A673 (cell line): ENCODE data around the gene LMO1. TPM values are rescaled to one million over a fixed set of nuclear protein-coding genes. Genes with fewer than 3 reads are reported as not detected.

ENCODE experiments used
- BruUV-seq: library from RNA; stranded (reverse); fragments of 400-500 nt; replicated peaks from 2 replicates; lab custom pipeline; 2021; lab: Mats Ljungman, UMichigan
- CTCF ChIA-PET: fragments of 300-600 bp; sonication (Branson Sonifier 250); formaldehyde crosslinking; loops from one replicate; lab custom pipeline; 2022; ENCODE audit warnings: antibody characterized with exemption; lab: Charles Lee
- POLR2A ChIA-PET: fragments of 300-600 bp; sonication (Branson Sonifier 250); formaldehyde crosslinking; loops from one replicate; lab custom pipeline; 2022; ENCODE audit warnings: antibody characterized with exemption; ENCODE audit not compliant: low non-redundant PET; lab: Charles Lee
- DNase-seq: peaks from one replicate; pipeline ENCODE4 v3.0.0-alpha.2; 2015; ENCODE audit warnings: low spot score
- H3K27ac ChIP-seq: fragments of 200-600 bp; sonication (generic); 2 replicates; pipeline ENCODE4 v1.5.1; 2016; ENCODE audit warnings: mixed run types, low read depth, mild to moderate bottlenecking, mixed read lengths, antibody characterized with exemption, low read length; ENCODE audit not compliant: poor library complexity, severe bottlenecking
- H3K27me3 ChIP-seq: fragments of 200-600 bp; sonication (generic); replicated peaks from 2 replicates; pipeline ENCODE4 v1.6.1; 2017; ENCODE audit warnings: mixed run types, low read depth, mild to moderate bottlenecking, mixed read lengths, antibody characterized with exemption, low read length; ENCODE audit not compliant: insufficient read depth, poor library complexity
- H3K36me3 ChIP-seq: fragments of 200-600 bp; sonication (generic); 2 replicates; pipeline ENCODE4 v1.6.1; 2016; ENCODE audit warnings: mixed run types, mild to moderate bottlenecking, mixed read lengths, antibody characterized with exemption, low read length; ENCODE audit not compliant: insufficient read depth, poor library complexity, severe bottlenecking
- H3K4me1 ChIP-seq: fragments of 200-600 bp; sonication (generic); 2 replicates; pipeline ENCODE4 v1.6.1; 2017; ENCODE audit warnings: mixed run types, mild to moderate bottlenecking, mixed read lengths, antibody characterized with exemption, low read length; ENCODE audit not compliant: insufficient read depth, poor library complexity, severe bottlenecking
- H3K4me3 ChIP-seq: fragments of 200-600 bp; sonication (generic); 2 replicates; pipeline ENCODE4 v1.5.1; 2016; ENCODE audit warnings: low read depth, mixed run types, mild to moderate bottlenecking, mixed read lengths, low read length; ENCODE audit not compliant: poor library complexity, severe bottlenecking
- H3K9me3 ChIP-seq: fragments of 200-600 bp; sonication (generic); 2 replicates; pipeline ENCODE4 v1.6.1; 2016; ENCODE audit warnings: mixed run types, low read depth, mild to moderate bottlenecking, mixed read lengths, antibody characterized with exemption, low read length; ENCODE audit not compliant: poor library complexity, severe bottlenecking
- EZH2 ChIP-seq: fragments of 200-600 bp; sonication (generic); IDR thresholded peaks from 2 replicates; pipeline ENCODE4 v1.6.1; 2017; ENCODE audit warnings: borderline replicate concordance, low read depth, mild to moderate bottlenecking, mixed read lengths, antibody characterized with exemption, low read length; ENCODE audit not compliant: poor library complexity, severe bottlenecking
- intact Hi-C: fragments of 100-400 bp; cut with micrococcal nuclease; formaldehyde crosslinking; loops from one replicate; pipeline ENCODE4 v1.10.0; 2022; ENCODE audit not compliant: unreplicated experiment
- total RNA-seq: library from RNA; stranded (reverse); gene quantifications from 2 replicates; pipeline ENCODE4 v1.2.3, GENCODE V29; 2021
- TF ChIP-seq, protein P1 (sequence below): fragments of 300-800, 200-600 bp; sonication (generic); conservative IDR thresholded peaks from 2 replicates; pipeline ENCODE4 v1.5.1; 2017; ENCODE audit warnings: low read depth, mild to moderate bottlenecking, antibody characterized with exemption, low read length, moderate library complexity, mixed read lengths

Gene LMO1
- total RNA-seq, 1 experiment from 2014 or later: not detected

DNA sequence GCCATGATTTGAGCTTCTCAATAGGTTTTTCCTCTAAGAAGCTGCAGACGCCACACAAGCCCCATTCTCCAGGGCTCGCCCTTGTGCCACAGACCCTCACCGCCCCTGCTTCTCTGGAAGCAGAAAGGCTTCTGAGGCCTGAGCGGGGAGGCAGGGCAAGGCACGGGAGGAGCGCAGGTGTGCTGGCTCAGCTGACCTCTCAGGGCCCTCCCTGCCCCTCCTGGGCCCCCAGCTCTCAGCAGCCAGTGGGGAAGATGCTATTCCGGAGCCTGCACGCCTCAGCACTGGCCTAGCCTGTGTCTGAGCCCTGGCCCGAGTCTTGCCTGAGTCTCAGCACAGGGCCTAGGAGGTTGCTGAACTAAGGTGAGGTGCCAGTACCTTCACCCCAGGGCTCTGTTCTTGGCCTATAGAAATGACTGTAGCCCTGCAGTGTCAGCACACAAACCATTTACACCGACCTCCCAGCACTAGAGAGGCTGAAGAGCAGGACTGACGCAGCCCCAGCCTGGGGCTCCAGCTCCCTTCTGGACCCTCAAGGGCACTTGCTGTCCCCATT, 47.1 kb upstream of the LMO1 start:
- POLR2A ChIA-PET: no interaction called here
- DNase-seq: no peak
- intact Hi-C loops: no loop called here
- CTCF ChIA-PET: no interaction called here
- TF ChIP-seq, protein P1, sequence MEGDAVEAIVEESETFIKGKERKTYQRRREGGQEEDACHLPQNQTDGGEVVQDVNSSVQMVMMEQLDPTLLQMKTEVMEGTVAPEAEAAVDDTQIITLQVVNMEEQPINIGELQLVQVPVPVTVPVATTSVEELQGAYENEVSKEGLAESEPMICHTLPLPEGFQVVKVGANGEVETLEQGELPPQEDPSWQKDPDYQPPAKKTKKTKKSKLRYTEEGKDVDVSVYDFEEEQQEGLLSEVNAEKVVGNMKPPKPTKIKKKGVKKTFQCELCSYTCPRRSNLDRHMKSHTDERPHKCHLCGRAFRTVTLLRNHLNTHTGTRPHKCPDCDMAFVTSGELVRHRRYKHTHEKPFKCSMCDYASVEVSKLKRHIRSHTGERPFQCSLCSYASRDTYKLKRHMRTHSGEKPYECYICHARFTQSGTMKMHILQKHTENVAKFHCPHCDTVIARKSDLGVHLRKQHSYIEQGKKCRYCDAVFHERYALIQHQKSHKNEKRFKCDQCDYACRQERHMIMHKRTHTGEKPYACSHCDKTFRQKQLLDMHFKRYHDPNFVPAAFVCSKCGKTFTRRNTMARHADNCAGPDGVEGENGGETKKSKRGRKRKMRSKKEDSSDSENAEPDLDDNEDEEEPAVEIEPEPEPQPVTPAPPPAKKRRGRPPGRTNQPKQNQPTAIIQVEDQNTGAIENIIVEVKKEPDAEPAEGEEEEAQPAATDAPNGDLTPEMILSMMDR: no peak
- no peak for TF ChIP-seq EZH2
- Histone ChIP-seq H3K9me3 (no peaks in the 10 kb centered on the region), H3K4me1 (no peaks in the 10 kb centered on the region), H3K27me3 (peaks cover 39% of the 10 kb centered on the region), H3K36me3 (no peaks in the 10 kb centered on the region), H3K4me3 (no peak overlapping the region), H3K27ac (no peak overlapping the region)
- BruUV-seq: no TSS peak

DNA sequence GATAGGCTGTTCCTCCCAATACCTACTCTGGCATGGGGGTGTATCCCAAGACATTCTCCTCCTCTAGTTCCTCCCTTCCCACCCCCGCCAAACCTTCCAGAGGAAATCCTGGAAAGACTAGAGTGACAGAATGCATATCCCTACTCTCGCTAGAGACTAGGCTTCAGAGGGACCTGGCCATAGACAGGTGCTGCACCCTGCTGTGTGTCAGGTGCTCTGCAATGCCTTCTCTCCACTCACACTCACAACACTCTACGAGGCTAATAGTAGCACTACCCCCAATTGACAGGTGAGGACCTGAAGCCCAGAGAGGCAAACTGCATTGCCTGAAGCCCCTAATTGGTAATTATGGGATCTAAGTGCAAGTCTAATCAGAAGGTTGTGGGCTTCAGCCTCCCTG, 46.2 kb upstream of the LMO1 start:
- Histone ChIP-seq H3K9me3 (peaks cover under 1% of the 10 kb centered on the region), H3K4me1 (no peaks in the 10 kb centered on the region), H3K27ac (no peak overlapping the region), H3K27me3 (peaks cover 30% of the 10 kb centered on the region), H3K36me3 (no peaks in the 10 kb centered on the region), H3K4me3 (no peak overlapping the region)
- TF ChIP-seq, protein P1: no peak
- no peak for TF ChIP-seq EZH2
- no TSS peak for BruUV-seq
- POLR2A ChIA-PET: no interaction called here
- intact Hi-C loops: no loop called here
- CTCF ChIA-PET: no interaction called here
- DNase-seq: no peak

DNA sequence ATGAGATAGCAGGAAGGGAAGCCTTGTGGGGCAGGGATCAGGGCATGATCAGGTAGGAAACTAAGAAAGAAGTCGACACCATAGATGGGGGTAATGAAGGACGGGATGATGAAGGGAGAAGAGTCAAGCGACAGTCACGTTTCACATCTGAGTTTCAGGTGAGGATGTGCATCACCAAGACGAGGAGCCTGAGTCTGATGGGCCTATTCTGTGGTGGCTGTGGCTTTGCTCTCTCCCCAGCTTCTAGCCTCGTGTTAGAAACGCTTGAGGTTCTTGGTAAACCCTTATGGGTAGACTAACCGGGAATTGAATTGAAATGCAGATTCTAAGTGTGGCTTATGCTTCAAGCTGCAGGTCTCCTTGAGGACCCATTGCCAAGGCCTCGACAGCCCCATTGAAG, 45.6 kb upstream of the LMO1 start:
- no TSS peak for BruUV-seq
- Histone ChIP-seq H3K4me3 (no peak overlapping the region), H3K27me3 (peaks cover 24% of the 10 kb centered on the region), H3K9me3 (peaks cover 6% of the 10 kb centered on the region), H3K36me3 (no peaks in the 10 kb centered on the region), H3K27ac (no peak overlapping the region), H3K4me1 (no peaks in the 10 kb centered on the region)
- TF ChIP-seq, protein P1: no peak
- TF ChIP-seq EZH2: no peak
- POLR2A ChIA-PET: no interaction called here
- no peak for DNase-seq
- CTCF ChIA-PET: no interaction called here
- intact Hi-C loops: no loop called here
